ENCODE data around the gene AGBL1.

DNA sequence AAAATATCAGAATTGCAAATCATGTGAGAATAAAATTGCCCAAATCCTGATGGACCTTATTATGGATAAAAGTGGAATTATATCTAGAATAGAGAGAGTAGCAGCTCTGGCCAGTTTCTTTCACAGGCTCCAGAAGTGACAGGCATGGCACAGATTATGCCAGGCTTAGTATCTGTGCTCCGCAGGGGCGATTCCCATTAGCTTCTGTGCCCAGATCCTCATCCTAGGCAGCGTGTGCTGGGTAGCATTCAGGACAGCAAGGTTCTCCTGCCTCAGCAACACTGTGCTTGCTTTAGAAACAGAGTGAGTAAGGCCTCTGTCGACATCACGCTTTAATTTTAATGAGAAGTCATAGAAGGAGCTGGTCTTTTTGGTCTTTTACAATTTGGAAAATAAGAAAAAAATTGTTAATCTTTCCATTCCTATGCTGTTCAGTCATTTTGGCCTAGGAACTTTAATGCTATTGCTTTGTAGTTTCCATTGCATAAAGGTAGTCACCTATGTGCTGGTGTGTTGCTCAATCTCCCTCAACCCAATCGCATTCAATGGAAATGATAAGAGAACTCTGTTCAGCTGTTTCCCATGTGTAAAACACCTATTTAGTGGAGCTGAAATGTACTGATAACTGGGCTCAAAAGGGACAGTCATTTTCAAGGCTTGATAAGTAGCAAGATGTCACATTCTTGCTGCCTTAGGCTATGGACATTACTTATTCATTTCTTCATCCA lies 770.1 kb downstream of the AGBL1 start:
- no peak for TF ChIP-seq POLR2A (IDR thresholded peaks at IDR 0.05)
- TF ChIP-seq, protein P1, sequence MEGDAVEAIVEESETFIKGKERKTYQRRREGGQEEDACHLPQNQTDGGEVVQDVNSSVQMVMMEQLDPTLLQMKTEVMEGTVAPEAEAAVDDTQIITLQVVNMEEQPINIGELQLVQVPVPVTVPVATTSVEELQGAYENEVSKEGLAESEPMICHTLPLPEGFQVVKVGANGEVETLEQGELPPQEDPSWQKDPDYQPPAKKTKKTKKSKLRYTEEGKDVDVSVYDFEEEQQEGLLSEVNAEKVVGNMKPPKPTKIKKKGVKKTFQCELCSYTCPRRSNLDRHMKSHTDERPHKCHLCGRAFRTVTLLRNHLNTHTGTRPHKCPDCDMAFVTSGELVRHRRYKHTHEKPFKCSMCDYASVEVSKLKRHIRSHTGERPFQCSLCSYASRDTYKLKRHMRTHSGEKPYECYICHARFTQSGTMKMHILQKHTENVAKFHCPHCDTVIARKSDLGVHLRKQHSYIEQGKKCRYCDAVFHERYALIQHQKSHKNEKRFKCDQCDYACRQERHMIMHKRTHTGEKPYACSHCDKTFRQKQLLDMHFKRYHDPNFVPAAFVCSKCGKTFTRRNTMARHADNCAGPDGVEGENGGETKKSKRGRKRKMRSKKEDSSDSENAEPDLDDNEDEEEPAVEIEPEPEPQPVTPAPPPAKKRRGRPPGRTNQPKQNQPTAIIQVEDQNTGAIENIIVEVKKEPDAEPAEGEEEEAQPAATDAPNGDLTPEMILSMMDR (IDR thresholded peaks at IDR 0.05) = no peak

All from prostate gland (tissue), 2 donors.